ENCODE data around the gene AOC3. TPM values are rescaled to one million over a fixed set of nuclear protein-coding genes. Genes with fewer than 3 reads are reported as not detected.

The AOC3 gene
- total and polyA plus RNA-seq, 2 of the 8 experiments (the other 6 are each of a cell fraction or from before 2014, with no cell fraction given) = 2.5 to 2.7 TPM

GRCh38 chr17:42857389-42857788 lies 6.4 kb downstream of the AOC3 start (continued):
- TF ChIP-seq, protein P1, sequence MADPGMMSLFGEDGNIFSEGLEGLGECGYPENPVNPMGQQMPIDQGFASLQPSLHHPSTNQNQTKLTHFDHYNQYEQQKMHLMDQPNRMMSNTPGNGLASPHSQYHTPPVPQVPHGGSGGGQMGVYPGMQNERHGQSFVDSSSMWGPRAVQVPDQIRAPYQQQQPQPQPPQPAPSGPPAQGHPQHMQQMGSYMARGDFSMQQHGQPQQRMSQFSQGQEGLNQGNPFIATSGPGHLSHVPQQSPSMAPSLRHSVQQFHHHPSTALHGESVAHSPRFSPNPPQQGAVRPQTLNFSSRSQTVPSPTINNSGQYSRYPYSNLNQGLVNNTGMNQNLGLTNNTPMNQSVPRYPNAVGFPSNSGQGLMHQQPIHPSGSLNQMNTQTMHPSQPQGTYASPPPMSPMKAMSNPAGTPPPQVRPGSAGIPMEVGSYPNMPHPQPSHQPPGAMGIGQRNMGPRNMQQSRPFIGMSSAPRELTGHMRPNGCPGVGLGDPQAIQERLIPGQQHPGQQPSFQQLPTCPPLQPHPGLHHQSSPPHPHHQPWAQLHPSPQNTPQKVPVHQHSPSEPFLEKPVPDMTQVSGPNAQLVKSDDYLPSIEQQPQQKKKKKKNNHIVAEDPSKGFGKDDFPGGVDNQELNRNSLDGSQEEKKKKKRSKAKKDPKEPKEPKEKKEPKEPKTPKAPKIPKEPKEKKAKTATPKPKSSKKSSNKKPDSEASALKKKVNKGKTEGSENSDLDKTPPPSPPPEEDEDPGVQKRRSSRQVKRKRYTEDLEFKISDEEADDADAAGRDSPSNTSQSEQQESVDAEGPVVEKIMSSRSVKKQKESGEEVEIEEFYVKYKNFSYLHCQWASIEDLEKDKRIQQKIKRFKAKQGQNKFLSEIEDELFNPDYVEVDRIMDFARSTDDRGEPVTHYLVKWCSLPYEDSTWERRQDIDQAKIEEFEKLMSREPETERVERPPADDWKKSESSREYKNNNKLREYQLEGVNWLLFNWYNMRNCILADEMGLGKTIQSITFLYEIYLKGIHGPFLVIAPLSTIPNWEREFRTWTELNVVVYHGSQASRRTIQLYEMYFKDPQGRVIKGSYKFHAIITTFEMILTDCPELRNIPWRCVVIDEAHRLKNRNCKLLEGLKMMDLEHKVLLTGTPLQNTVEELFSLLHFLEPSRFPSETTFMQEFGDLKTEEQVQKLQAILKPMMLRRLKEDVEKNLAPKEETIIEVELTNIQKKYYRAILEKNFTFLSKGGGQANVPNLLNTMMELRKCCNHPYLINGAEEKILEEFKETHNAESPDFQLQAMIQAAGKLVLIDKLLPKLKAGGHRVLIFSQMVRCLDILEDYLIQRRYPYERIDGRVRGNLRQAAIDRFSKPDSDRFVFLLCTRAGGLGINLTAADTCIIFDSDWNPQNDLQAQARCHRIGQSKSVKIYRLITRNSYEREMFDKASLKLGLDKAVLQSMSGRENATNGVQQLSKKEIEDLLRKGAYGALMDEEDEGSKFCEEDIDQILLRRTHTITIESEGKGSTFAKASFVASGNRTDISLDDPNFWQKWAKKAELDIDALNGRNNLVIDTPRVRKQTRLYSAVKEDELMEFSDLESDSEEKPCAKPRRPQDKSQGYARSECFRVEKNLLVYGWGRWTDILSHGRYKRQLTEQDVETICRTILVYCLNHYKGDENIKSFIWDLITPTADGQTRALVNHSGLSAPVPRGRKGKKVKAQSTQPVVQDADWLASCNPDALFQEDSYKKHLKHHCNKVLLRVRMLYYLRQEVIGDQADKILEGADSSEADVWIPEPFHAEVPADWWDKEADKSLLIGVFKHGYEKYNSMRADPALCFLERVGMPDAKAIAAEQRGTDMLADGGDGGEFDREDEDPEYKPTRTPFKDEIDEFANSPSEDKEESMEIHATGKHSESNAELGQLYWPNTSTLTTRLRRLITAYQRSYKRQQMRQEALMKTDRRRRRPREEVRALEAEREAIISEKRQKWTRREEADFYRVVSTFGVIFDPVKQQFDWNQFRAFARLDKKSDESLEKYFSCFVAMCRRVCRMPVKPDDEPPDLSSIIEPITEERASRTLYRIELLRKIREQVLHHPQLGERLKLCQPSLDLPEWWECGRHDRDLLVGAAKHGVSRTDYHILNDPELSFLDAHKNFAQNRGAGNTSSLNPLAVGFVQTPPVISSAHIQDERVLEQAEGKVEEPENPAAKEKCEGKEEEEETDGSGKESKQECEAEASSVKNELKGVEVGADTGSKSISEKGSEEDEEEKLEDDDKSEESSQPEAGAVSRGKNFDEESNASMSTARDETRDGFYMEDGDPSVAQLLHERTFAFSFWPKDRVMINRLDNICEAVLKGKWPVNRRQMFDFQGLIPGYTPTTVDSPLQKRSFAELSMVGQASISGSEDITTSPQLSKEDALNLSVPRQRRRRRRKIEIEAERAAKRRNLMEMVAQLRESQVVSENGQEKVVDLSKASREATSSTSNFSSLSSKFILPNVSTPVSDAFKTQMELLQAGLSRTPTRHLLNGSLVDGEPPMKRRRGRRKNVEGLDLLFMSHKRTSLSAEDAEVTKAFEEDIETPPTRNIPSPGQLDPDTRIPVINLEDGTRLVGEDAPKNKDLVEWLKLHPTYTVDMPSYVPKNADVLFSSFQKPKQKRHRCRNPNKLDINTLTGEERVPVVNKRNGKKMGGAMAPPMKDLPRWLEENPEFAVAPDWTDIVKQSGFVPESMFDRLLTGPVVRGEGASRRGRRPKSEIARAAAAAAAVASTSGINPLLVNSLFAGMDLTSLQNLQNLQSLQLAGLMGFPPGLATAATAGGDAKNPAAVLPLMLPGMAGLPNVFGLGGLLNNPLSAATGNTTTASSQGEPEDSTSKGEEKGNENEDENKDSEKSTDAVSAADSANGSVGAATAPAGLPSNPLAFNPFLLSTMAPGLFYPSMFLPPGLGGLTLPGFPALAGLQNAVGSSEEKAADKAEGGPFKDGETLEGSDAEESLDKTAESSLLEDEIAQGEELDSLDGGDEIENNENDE (IDR thresholded peaks at IDR 0.05; ENCODE audit: insufficient replicate concordance, low read length) = no peak

Measured in H1 (cell line).